ENCODE data around the gene MCF2L.

The MCF2L gene

GRCh38 chr13:112956571-112957294, 12.3 kb upstream of the MCF2L start:
- H3K79me2 ChIP-seq (ENCODE audit: insufficient read depth, low read length): no peaks in the 10 kb centered on the region
- H3K27me3 ChIP-seq (ENCODE audit: low read length): no peaks in the 10 kb centered on the region
- H3K9ac ChIP-seq (ENCODE audit: low read length): no peak overlapping the region
- no peak overlapping the region for H3K4me2 ChIP-seq (ENCODE audit: low read depth, low read length, poor library complexity, severe bottlenecking)
- H3K36me3 ChIP-seq (ENCODE audit: low read length): no peaks in the 10 kb centered on the region
- no peaks in the 10 kb centered on the region for H3K9me3 ChIP-seq (ENCODE audit: insufficient read depth, low read length)
- no peaks in the 10 kb centered on the region for H3K9me2 ChIP-seq (replicated peaks; ENCODE audit: insufficient read depth, low read length)
- no peak overlapping the region for H3K4me3 ChIP-seq (ENCODE audit: insufficient read depth, low read length, poor library complexity, severe bottlenecking)
- H3K27ac ChIP-seq (ENCODE audit: low read depth, low read length): no peak overlapping the region
- no peak overlapping the region for H2AFZ ChIP-seq (ENCODE audit: low read depth, low read length, severe bottlenecking)
- no peaks in the 10 kb centered on the region for H3F3A ChIP-seq (ENCODE audit: insufficient read depth)
- H4K20me1 ChIP-seq (ENCODE audit: low read depth, low read length): no peaks in the 10 kb centered on the region
- TF ChIP-seq CTCF (IDR thresholded peaks at IDR 0.05; ENCODE audit: insufficient read depth, low read length, poor library complexity, severe bottlenecking) (no peak), EZH2phosphoT487 (conservative IDR thresholded peaks at IDR 0.05; ENCODE audit: low read length) (no peak)

- no peak overlapping the region for H3K27ac ChIP-seq (ENCODE audit: low read depth, low read length)
- H3K9ac ChIP-seq (ENCODE audit: low read length): no peak overlapping the region
- no peaks in the 10 kb centered on the region for H3K9me3 ChIP-seq (ENCODE audit: insufficient read depth, low read length)
- TF ChIP-seq EZH2phosphoT487 (conservative IDR thresholded peaks at IDR 0.05; ENCODE audit: low read length): no peak
- no peak for TF ChIP-seq CTCF (IDR thresholded peaks at IDR 0.05; ENCODE audit: insufficient read depth, low read length, poor library complexity, severe bottlenecking)
- H3K36me3 ChIP-seq (ENCODE audit: low read length): no peaks in the 10 kb centered on the region
- H3K4me2 ChIP-seq (ENCODE audit: low read depth, low read length, poor library complexity, severe bottlenecking): no peak overlapping the region
- no peaks in the 10 kb centered on the region for H4K20me1 ChIP-seq (ENCODE audit: low read depth, low read length)
- H3K27me3 ChIP-seq (ENCODE audit: low read length): no peaks in the 10 kb centered on the region
- no peaks in the 10 kb centered on the region for H3K9me2 ChIP-seq (replicated peaks; ENCODE audit: insufficient read depth, low read length)
- no peaks in the 10 kb centered on the region for H3K79me2 ChIP-seq (ENCODE audit: insufficient read depth, low read length)
- H3K4me3 ChIP-seq (ENCODE audit: insufficient read depth, low read length, poor library complexity, severe bottlenecking): no peak overlapping the region
- no peaks in the 10 kb centered on the region for H3F3A ChIP-seq (ENCODE audit: insufficient read depth)
- no peak overlapping the region for H2AFZ ChIP-seq (ENCODE audit: low read depth, low read length, severe bottlenecking)
Measured at GRCh38 chr13:112957295-112957677, 11.7 kb upstream of the MCF2L start.

GRCh38 chr13:112958127-112958989, 10.7 kb upstream of the MCF2L start:
- H3K9me2 ChIP-seq (replicated peaks; ENCODE audit: insufficient read depth, low read length): no peaks in the 10 kb centered on the region
- H3F3A ChIP-seq (ENCODE audit: insufficient read depth): no peaks in the 10 kb centered on the region
- no peaks in the 10 kb centered on the region for H3K79me2 ChIP-seq (ENCODE audit: insufficient read depth, low read length)
- no peak overlapping the region for H3K4me3 ChIP-seq (ENCODE audit: insufficient read depth, low read length, poor library complexity, severe bottlenecking)
- H3K27ac ChIP-seq (ENCODE audit: low read depth, low read length): no peak overlapping the region
- H2AFZ ChIP-seq (ENCODE audit: low read depth, low read length, severe bottlenecking): no peak overlapping the region
- H3K4me2 ChIP-seq (ENCODE audit: low read depth, low read length, poor library complexity, severe bottlenecking): no peak overlapping the region
- no peaks in the 10 kb centered on the region for H4K20me1 ChIP-seq (ENCODE audit: low read depth, low read length)
- no peaks in the 10 kb centered on the region for H3K36me3 ChIP-seq (ENCODE audit: low read length)
- no peak overlapping the region for H3K9ac ChIP-seq (ENCODE audit: low read length)
- H3K27me3 ChIP-seq (ENCODE audit: low read length): no peaks in the 10 kb centered on the region
- no peak for TF ChIP-seq CTCF (IDR thresholded peaks at IDR 0.05; ENCODE audit: insufficient read depth, low read length, poor library complexity, severe bottlenecking)
- TF ChIP-seq EZH2phosphoT487 (conservative IDR thresholded peaks at IDR 0.05; ENCODE audit: low read length): no peak
- no peaks in the 10 kb centered on the region for H3K9me3 ChIP-seq (ENCODE audit: insufficient read depth, low read length)
